ENCODE results near the gene SMC3.
A peak's percentile ranks its signal among the peaks of the same experiment; 100 is the strongest.

The SMC3 gene

GRCh38 chr10:110651044-110651958 lies 83.8 kb downstream of the SMC3 start:
- TF ChIP-seq CTCF (IDR thresholded peaks at IDR 0.05; ENCODE audit: borderline replicate concordance, control extremely low read depth, extremely low read depth, insufficient read depth, missing control alignments): no peak
- in situ Hi-C loops (cut with MboI; ENCODE audit: low sequenced_read_pairs, unreplicated experiment): no loop called here
- peak; percentile 36 for DNase-seq (ENCODE audit: low spot score)

- in situ Hi-C loops (cut with MboI; ENCODE audit: low sequenced_read_pairs, unreplicated experiment): no loop called here
These were observed 85.1 kb downstream of the SMC3 start for GRCh38 chr10:110652475-110653118.

More at GRCh38 chr10:110652475-110653118, 85.1 kb downstream of the SMC3 start:
- no peak for TF ChIP-seq CTCF (IDR thresholded peaks at IDR 0.05; ENCODE audit: borderline replicate concordance, control extremely low read depth, extremely low read depth, insufficient read depth, missing control alignments)
- DNase-seq (ENCODE audit: low spot score): no peak

Measured in GM13976 (cell line).